Urinary bladder (tissue), 4 donors: ENCODE data around the gene RNF180. TPM values are rescaled to one million over a fixed set of nuclear protein-coding genes. Genes with fewer than 3 reads are reported as not detected.
A peak's percentile ranks its signal among the peaks of the same experiment; 100 is the strongest.

Source experiments
- DNase-seq: peaks from one replicate; pipeline ENCODE4 v3.0.0-alpha.2; 2015; ENCODE audit errors: extremely low spot score
- H3K27ac ChIP-seq: one replicate; pipeline ENCODE4 v1.5.1; 2013; ENCODE audit warnings: low read depth, mild to moderate bottlenecking, moderate library complexity
- H3K36me3 ChIP-seq: one replicate; pipeline ENCODE4 v1.6.1; 2013; ENCODE audit warnings: mild to moderate bottlenecking, moderate library complexity; ENCODE audit not compliant: insufficient read depth
- H3K4me1 ChIP-seq: one replicate; pipeline ENCODE4 v1.6.1; 2013; ENCODE audit warnings: mild to moderate bottlenecking, moderate library complexity; ENCODE audit not compliant: insufficient read depth
- H3K4me3 ChIP-seq: one replicate; pipeline ENCODE4 v1.5.1; 2013; ENCODE audit warnings: low read depth, low read length
- WGBS: extraction: QIAGEN DNeasy Blood & Tissue Kit; methylation state at CpG from one replicate; pipeline ENCODE4 v1.1.7; 2013; 5-methylcytosine and 5-hydroxymethylcytosine counted together
- polyA plus RNA-seq: library from polyadenylated mRNA; stranded (reverse); fragments of 200-250 nt; gene quantifications from one replicate; pipeline ENCODE4 v1.2.3, GENCODE V29; 2013
- total RNA-seq: library from RNA; depleted of rRNA; stranded (reverse); fragments of >200 nt; gene quantifications from one replicate; pipeline ENCODE4 v1.2.3, GENCODE V29; 2014
- donor health status: healthy with polysubstance abuse.
- donor health status: healthy.

RNF180 gene, protein sequence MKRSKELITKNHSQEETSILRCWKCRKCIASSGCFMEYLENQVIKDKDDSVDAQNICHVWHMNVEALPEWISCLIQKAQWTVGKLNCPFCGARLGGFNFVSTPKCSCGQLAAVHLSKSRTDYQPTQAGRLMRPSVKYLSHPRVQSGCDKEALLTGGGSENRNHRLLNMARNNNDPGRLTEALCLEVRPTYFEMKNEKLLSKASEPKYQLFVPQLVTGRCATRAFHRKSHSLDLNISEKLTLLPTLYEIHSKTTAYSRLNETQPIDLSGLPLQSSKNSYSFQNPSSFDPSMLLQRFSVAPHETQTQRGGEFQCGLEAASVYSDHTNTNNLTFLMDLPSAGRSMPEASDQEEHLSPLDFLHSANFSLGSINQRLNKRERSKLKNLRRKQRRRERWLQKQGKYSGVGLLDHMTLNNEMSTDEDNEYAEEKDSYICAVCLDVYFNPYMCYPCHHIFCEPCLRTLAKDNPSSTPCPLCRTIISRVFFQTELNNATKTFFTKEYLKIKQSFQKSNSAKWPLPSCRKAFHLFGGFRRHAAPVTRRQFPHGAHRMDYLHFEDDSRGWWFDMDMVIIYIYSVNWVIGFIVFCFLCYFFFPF
- 23.8 TPM for total RNA-seq
- polyA plus RNA-seq = 5.6 TPM

DNA sequence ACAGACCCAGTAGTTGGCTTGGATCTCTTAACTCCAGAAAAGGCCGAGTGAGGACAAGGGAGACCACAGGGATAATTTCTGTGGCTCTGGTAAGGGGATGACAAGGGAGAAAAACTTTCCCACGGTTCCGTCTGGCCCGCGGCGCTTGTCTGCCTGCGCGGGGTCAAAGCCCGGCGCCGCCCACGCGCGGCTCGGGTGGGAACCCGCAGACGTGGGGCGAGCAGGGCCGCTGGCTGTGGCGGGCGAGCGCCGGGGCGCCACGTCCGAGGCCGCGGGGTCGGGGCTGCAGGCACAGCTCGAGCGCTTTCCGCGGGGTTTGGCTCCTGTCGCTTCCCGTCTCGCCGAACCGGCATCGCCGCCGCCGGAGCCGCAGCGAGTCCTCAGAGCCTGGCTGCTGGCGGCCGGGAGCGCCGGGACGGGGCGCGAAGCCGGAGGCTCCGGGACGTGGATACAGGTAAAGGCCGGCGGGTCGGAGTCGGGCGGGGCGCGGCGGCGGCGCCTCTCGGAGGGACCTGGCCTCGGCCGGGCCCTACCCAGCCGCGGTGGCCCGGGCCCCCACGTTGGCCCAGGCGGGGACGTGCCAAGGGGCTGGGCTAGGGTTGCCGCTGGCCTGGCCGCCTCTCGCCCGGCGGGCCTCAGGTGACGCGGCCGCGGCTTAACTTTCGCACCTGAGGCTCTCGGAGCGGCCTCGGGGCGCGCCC lies at the start of gene RNF180:
RNF180 (plus strand) TSS at position 344 of the 701 bp plus-strand sequence. CDS start 34,965 bp downstream, outside the sequence.
- H3K4me3 ChIP-seq = peak within 1 kb of the TSS; percentile 84
- no peaks in the 10 kb centered on the region for H3K4me1 ChIP-seq
- WGBS = under 1% methylated on average over 88 of the region's 88 CpGs
- no peaks in the 10 kb centered on the region for H3K36me3 ChIP-seq
- H3K27ac ChIP-seq = peak within 1 kb of the TSS; percentile 41
- DNase-seq = no peak

DNA sequence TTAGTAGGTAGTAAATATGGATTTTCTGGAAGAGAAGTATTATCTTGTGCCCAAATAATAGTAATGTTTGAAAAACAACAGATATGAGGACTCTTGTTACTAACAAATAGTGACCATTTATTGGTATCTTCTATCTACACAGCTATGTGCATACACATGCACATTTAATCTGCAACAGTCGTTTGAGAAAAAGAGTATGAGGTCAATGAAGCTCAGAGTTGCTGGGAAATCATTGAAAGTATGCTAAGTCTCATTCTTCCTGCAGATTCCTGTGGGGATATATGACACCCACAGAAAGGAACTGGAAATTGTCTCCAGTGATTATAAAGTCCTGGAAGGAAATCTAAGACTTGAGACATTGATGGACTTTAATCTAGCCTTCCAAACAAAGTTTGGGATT lies 40.1 kb upstream of the RNF180 start:
- no peaks in the 10 kb centered on the region for H3K4me1 ChIP-seq
- no peaks in the 10 kb centered on the region for H3K36me3 ChIP-seq
- H3K27ac ChIP-seq = no peak overlapping the region
- 23% methylated on average over 1 of the region's 1 CpG for WGBS
- no peak for DNase-seq
- no peak overlapping the region for H3K4me3 ChIP-seq

- no peak overlapping the region for H3K27ac ChIP-seq
- H3K36me3 ChIP-seq = no peaks in the 10 kb centered on the region
- no peak for DNase-seq
- H3K4me1 ChIP-seq = no peaks in the 10 kb centered on the region
- no peak overlapping the region for H3K4me3 ChIP-seq
Observed at GRCh38 chr5:64126202-64126741, 39.4 kb upstream of the RNF180 start.

DNA sequence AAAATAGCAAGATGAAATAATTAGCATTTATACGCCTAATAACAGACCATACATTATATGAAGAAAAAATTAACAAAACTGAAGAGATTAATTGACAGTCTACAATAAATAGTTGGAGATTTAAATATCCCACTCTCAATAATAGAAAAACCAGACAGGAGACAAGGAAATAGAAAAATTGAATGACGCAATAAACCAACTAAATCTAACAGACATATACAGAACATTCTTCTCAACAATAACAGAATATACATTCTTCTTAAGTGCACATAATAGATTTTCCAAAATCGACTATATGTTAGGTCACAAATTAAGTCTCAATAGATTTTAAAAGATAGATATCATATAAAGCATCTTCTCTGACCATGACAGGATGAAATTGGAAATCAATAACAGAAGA lies 25.6 kb upstream of the RNF180 start:
- Histone ChIP-seq H3K36me3 (no peaks in the 10 kb centered on the region), H3K4me1 (no peaks in the 10 kb centered on the region), H3K27ac (no peak overlapping the region), H3K4me3 (no peak overlapping the region)
- WGBS = 88% methylated on average over 3 of the region's 3 CpGs
- no peak for DNase-seq

GRCh38 chr5:64144425-64145215 lies 21.0 kb upstream of the RNF180 start:
- no peak overlapping the region for H3K27ac ChIP-seq
- H3K4me3 ChIP-seq = no peak overlapping the region
- H3K36me3 ChIP-seq = no peaks in the 10 kb centered on the region
- no peaks in the 10 kb centered on the region for H3K4me1 ChIP-seq
- 45% methylated on average over 1 of the region's 1 CpG for WGBS
- DNase-seq = no peak

DNA sequence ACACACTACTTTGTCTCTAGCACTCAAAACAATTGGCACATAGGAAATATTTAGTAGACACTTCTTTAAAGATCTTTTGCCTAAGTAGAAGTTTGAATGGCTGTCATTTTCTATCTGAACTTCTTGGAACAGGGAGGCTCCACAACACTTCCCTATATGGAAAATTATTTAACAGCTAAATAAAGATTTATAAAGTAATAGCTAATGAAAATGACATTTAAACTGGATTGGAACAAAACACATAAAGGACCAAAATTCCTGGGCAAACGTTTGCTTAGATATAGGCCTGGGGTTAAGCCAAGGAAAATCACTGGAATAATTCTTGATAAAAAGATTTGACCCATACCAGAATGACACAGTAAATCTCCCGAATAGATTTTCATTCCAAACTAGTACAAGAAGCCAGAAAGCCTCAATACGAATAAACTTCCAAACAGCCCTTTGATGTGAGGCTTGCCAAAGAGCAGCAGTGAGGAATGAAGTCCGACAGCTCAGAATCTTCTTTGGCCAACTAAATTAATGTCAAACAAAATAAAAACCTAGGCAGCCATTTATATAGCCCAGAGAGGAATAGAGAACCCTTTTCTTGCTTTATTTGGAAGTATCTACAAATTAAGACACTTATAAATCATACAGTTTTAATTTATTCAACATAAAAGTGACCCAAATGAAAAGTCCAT lies 20.3 kb upstream of the RNF180 start:
- Histone ChIP-seq H3K27ac (no peak overlapping the region), H3K4me3 (no peak overlapping the region), H3K36me3 (no peaks in the 10 kb centered on the region), H3K4me1 (no peaks in the 10 kb centered on the region)
- WGBS = 21% methylated on average over 4 of the region's 4 CpGs
- DNase-seq = no peak

GRCh38 chr5:64147379-64147778 lies 18.3 kb upstream of the RNF180 start:
- no peak for DNase-seq
- Histone ChIP-seq H3K4me1 (no peaks in the 10 kb centered on the region), H3K36me3 (no peaks in the 10 kb centered on the region), H3K27ac (no peak overlapping the region), H3K4me3 (no peak overlapping the region)
- WGBS = 85% methylated on average over 2 of the region's 2 CpGs

DNA sequence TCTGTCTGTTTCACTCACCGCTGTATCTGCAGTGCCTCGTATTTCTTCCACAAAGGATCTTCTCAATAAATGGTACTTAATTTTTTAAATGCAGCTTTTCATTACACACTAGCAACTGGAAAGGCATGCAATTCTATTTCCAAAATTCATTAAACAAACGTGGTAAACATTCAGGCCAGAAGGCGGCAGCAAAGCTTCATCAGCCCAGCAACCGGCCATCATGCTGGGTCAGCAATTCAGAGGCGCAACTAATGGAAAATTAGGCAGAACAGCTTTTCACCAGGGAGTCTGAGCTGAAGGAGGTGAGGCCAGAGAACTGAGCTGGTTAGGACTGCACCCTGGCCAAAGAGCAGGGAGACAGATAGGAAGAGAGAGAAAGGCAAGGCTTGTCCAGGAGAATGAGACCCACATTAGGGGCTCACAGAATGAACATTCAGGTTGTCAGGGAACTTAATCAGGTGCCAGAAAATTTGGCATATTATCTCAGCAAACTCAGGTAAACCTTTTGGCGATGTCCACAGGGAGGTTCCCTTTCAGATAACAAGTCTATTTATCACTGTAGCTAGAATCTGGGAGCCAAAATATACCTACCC lies 17.7 kb upstream of the RNF180 start:
- H3K27ac ChIP-seq = no peak overlapping the region
- WGBS = 12% methylated on average over 7 of the region's 7 CpGs
- no peaks in the 10 kb centered on the region for H3K4me1 ChIP-seq
- H3K36me3 ChIP-seq = no peaks in the 10 kb centered on the region
- no peak for DNase-seq
- H3K4me3 ChIP-seq = no peak overlapping the region

GRCh38 chr5:64149268-64149667 lies 16.4 kb upstream of the RNF180 start:
- H3K36me3 ChIP-seq = no peaks in the 10 kb centered on the region
- no peak overlapping the region for H3K27ac ChIP-seq
- no peak for DNase-seq
- H3K4me3 ChIP-seq = no peak overlapping the region
- H3K4me1 ChIP-seq = no peaks in the 10 kb centered on the region

DNA sequence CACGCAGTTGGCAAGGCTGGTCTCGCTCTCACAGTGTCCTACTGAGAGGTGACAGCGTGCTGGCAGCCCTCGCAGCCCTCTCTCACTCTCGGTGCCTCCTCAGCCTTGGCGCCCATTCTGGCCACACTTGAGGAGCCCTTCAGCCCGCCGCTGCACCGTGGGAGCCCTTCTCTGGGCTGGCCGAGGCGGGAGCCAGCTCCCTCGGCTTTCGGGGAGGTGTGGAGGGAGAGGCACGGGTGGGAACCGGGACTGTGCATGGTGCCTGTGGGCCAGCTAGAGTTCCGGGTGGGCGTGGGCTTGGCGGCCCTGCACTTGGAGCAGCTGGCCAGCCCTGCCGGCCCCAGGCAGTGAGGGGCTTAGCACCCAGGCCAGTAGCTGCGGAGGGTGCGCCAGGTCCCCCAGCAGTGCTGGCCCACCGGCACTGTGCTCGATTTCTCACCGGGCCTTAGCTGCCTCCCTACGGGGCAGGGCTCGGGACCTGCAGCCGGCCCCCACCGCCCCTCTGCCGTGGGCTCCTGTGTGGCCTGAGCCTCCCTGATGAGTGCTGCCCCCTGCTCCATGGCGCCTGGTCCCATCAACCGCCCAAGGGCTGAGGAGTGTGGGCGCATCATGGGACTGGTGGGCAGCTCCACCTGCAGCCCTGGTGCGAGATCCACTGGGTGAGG lies 15.7 kb upstream of the RNF180 start:
- no peak for DNase-seq
- no peak overlapping the region for H3K4me3 ChIP-seq
- H3K36me3 ChIP-seq = no peaks in the 10 kb centered on the region
- no peak overlapping the region for H3K27ac ChIP-seq
- no peaks in the 10 kb centered on the region for H3K4me1 ChIP-seq
- WGBS = 96% methylated on average over 33 of the region's 33 CpGs

- no peak overlapping the region for H3K27ac ChIP-seq
- H3K36me3 ChIP-seq = no peaks in the 10 kb centered on the region
- 67% methylated on average over 1 of the region's 1 CpG for WGBS
- no peak for DNase-seq
- no peaks in the 10 kb centered on the region for H3K4me1 ChIP-seq
- no peak overlapping the region for H3K4me3 ChIP-seq
Observed at GRCh38 chr5:64156261-64156660, 9.4 kb upstream of the RNF180 start.

DNA sequence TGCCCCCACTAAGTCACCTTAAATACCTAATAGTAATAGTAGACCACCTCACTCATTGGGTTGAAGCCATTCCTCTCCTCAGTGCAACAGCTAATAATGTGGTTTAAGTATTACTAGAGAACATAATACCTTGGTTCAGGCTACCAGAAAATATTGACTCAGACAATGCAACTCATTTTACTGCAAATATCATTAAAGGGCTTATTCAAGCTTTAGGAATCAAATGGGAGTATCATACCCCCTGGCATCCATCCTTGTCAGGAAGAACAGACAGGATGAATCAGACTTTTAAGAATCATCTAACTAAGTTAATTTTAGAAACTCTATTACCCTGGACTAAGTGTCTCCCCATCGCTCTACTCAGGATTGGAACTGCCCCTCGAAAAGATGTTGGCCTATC lies 6.8 kb upstream of the RNF180 start:
- 94% methylated on average over 2 of the region's 2 CpGs for WGBS
- Histone ChIP-seq H3K27ac (no peak overlapping the region), H3K36me3 (no peaks in the 10 kb centered on the region), H3K4me3 (no peak overlapping the region), H3K4me1 (no peaks in the 10 kb centered on the region)
- no peak for DNase-seq
